NCI-H1417 treated with DMSO at 0.1 percent for 48 hours (cell line): ENCODE measurements around the gene PEA15.

Source experiments
- DNase-seq: peaks from one replicate; lab custom pipeline; 2025; lab: John Stamatoyannopoulos, UW

PEA15 gene, protein sequence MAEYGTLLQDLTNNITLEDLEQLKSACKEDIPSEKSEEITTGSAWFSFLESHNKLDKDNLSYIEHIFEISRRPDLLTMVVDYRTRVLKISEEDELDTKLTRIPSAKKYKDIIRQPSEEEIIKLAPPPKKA

DNA sequence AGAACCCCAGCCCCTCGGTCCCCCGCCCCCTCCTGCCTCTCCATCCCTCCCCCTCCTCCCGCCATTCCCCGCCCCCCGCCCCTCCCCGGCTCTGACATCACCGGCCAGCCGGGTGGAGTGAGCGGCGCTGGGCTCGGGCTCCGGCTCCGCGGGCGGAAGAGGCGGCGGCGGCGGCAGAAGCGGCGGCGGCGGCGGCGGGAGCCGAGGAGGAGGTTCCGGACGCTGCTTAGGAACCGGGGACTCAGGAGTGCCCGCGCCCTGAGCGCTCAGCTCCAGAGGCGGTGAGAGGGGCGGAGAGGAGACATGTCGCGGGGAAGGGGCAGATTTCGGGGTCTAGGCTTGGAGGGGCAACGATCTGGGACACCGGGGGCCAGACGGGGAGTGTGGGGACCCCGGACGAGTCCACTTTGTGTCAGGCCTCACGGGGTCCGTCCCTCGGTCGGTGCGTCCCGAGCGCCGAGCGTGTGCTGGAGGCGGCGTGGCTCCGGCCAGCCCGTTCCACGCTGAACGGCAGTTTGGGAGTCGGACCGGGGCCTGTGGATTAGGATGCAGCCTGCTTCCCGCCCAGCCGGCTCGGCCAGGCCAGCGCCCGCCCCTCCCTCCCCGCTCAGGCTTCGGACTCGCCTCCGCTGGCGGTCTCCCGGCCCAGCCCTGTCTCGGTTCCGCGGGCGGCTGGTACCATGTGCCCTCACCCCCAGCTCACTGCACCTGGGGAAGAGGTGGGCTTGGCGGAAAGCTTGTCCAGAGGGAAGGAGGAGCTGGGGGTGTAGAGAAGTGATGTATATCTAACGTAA, at the start of gene PEA15:
PEA15 (plus strand) TSS at position 143 of the 794 bp plus-strand sequence. CDS start 6,161 bp downstream, outside the sequence.
- DNase-seq: no peak

DNA sequence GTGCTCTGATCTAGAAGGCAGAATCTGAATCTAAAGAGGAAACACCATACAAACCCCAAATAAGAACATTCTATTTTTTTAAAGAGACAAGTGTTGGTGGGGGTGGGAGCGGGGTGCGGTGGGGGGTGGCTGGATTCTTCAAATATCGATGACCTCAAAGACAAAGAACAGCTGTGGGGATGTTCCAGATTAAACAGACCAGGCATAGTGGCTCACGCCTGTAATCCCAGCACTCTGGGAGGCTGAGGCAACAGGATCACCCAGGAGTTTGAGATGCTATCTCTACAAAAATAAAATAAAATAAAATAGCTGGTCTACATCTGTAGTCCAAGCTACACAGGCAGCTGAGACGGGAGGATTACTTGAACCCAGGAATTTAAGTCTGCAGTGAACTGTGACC, 48.8 kb upstream of the PEA15 start:
- no peak for DNase-seq

DNA sequence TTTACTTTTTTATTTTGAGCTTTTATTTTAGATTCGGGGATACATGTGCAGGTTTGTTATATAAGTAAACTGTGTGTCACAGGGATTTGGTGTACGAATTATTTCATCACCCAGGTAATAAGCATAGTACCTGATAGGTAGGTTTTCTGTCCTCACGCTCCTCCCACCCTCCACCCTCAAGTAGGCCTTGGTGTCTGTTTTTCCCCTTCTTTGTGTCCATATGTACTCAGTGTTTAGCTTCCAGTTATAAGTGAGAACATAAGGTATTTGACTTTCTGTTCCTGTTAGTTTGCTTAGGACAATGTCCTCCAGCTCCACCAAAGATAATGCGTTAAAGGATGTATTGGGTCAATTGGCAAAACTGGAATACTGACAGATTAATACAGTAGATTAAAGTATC, 48.0 kb upstream of the PEA15 start:
- DNase-seq: no peak

DNA sequence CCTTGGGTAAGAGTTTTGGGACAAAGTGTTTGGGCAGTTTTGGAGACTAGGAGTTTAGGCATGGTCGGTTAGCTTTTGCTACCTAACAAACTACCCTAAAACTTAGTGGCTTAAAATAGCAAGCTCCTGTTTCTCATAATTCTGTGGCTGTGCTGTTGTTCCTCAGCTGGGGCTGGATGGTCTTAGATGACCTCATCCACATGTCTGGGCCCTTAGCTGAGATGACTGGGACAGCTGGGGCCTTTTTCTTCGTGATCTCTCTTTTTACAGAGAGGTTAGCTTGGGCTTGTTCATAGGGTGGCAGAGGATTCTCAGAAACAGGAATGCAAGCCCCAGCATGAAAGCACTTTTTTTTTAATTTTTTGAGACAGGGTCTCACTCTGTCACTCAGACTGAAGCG, 47.2 kb upstream of the PEA15 start:
- no peak for DNase-seq

DNA sequence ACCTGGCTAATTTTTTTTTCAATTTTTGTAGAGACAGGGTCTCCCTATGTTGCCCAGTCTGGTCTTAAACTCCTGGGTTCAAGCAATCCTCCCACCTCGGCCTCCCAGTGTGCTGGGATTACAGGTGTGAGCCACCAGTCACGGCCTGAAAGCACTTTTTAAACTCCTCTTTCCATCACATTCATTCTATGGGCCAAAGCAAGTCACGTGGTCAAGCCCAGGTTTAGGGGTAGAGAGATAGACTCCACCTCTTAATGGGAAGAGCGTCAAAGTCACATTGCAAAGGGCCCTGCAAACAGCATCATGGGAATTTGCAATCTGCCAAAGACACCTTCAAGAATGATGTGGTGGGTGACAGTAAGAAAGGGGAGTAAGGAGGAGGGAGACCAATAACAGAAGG, 46.6 kb upstream of the PEA15 start:
- DNase-seq: no peak

DNA sequence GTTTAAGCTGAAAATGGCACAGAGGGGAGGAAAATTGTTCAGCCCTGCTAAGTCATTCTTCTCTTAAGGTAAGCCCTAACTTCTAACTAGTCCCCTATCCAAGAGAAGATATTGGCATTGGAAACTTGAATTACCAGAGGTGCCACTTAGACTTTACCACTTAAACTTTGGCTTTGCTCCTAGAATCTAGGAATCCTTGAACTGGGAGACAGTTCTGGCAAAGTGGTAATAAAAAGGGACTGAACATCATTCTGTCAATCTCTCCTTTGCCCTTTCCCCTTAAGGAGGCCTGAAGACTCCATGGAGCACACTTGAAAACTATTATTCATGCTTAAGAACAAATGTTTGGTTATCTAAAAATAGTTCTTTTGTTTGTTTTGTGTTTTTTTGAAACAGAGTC, 45.3 kb upstream of the PEA15 start:
- DNase-seq: no peak

DNA sequence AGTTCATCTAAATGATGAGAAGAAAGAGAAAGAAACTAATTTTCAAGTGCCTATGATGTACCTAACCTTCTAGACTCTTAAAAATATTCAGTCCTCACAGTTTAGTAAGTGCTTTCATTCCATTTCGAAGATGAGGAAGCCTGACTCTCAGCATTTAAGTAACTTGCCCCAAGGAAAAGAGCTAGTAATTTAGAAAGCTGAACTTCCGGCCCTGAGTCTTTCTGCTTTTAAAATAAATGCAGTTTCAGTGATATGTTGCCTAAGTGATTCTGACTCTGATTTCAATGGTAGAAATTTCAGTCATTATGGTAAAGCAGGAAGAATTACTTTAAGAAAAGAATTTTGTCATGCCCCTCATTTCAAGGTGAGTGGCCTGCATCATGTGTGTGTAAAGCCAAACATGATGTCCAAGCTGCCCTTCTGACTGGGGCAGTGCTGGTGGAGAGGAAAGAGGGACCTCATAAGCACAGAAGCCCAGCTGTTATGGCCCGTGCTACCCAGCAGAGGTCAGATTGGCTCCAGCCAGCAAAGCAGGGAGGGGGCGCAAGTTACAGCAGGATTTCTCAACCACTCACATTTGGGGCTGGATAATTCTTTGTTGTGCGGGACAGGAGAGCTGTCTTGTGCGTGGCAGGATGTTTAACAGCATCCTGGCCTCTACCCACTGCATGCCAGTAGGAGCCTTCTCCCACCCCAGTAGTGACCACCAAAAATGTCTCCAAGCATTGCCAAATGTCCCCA, 43.0 kb upstream of the PEA15 start:
- no peak for DNase-seq

DNA sequence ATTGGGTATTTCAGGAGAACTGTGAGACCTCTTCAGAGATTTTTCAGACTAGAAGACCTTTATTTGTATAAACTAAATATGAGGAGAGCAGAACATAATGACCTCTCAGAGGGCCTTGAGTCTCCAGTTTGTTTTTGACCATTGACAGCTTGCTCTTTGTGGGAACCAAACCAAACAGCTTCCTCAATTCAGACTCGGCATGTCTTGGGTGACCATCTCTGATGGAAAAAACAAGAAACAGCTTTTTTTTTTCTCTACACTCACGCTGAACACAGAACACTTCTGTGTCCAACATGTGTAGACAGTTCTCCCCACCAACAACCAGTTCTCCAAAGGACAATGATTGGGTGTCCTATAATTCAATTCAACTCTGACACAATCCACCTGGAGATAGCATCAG, 42.3 kb upstream of the PEA15 start:
- no peak for DNase-seq

DNA sequence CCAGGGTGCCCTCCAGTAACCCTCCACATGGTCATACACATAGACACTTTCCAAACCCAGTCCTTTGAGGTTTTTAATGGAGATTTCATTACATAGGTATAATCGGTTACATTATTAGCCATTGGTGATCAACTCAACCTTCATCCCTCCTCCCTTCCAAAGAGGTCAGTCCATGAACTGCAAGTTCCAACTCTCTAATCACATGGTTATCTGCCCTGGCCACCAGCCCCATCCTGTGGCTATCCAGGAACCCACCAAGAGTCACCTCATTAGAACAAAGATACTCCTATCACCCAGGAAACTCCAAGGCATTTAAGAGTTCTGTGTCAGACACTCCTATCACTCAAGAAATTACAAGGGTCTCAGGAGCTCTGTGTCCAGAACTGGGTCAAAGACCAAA, 41.6 kb upstream of the PEA15 start:
- no peak for DNase-seq

DNA sequence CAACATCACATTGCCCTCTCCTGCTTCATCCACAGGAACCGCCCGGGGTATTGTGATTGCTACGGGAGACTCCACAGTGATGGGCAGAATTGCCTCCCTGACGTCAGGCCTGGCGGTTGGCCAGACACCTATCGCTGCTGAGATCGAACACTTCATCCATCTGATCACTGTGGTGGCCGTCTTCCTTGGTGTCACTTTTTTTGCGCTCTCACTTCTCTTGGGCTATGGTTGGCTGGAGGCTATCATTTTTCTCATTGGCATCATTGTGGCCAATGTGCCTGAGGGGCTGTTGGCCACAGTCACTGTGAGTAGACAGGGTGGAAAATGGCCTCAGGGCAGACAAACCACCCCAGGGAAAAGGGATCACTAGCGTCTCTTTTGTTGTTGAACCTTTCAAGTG, 41.1 kb upstream of the PEA15 start:
- DNase-seq: no peak

DNA sequence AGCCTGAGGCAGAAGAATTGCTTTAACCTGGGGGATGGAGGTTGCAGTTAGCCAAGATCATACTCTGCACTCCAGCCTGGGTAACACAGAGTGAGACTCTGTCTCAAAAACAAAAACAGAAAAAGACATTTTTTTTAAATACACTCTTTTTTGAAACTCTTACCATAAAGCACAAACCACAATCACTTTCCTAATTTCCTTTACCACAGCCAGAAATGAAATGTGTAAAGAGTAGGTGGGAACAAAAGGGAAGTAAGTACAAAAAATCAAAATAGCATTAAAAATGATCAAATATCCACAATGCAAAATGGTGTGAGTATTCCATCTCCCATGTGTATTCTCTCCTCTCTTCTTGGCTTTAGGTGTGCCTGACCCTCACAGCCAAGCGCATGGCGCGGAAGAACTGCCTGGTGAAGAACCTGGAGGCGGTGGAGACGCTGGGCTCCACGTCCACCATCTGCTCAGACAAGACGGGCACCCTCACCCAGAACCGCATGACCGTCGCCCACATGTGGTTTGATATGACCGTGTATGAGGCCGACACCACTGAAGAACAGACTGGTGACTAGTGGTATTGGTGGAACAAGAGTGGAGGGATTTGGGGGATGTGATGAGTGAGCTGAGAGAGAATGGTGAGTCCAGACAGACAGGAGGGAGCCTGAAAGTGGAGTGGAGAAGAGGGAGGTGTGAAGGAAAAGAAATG, 38.9 kb upstream of the PEA15 start:
- no peak for DNase-seq

DNA sequence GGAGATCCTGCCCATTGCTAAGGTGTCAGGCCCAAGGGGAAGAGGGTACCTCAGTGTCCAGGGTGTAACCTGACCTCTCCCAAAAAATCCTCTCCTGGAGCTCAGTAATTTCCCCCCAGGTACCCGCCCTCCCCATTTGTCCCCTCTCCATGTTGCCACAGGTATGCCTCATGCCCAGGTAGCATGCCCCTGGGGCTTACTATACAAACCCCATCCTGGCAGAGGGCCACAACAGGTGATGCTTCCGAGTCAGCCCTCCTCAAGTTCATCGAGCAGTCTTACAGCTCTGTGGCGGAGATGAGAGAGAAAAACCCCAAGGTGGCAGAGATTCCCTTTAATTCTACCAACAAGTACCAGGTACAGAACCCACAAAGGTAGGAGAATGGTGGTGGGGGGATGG, 38.1 kb upstream of the PEA15 start:
- DNase-seq: no peak

DNA sequence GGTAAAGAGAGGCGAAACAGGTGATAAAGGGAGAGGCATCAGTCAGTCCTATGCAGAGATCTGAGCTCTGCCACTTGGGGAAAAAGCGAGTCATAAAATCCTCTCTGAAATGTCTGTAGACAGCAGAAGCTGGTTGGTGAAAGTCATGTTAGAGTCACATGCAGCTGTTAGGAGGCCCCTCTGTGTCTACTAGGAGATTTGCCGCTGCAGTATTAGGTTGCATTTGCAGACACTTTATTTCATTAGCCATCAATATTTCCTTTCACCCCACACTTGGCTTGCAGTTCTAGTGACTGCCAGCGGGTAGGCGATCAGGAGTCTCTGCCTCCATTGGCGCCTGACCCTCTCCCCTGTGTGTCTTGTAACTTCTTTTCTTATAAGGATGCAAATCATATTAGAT, 37.6 kb upstream of the PEA15 start:
- no peak for DNase-seq

DNA sequence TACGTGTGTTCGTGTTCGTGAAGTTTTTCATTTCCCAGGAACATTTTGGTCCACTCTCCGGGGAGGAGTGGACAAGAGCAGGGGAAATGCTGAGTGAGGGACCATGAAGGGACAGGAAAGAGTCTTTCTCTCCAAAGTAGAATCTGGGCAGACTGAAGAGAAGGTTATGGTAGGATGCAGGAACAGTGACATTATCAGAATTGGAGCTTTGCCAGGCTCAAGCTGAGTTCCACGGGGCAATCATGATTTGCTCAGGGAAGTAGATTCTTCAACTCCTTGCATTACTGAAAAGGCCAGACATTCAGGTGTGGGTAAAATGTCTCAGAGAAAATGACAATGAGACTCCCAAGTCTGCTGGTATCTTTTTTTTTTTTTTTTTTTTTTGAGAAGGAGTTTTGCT, 37.2 kb upstream of the PEA15 start:
- no peak for DNase-seq

DNA sequence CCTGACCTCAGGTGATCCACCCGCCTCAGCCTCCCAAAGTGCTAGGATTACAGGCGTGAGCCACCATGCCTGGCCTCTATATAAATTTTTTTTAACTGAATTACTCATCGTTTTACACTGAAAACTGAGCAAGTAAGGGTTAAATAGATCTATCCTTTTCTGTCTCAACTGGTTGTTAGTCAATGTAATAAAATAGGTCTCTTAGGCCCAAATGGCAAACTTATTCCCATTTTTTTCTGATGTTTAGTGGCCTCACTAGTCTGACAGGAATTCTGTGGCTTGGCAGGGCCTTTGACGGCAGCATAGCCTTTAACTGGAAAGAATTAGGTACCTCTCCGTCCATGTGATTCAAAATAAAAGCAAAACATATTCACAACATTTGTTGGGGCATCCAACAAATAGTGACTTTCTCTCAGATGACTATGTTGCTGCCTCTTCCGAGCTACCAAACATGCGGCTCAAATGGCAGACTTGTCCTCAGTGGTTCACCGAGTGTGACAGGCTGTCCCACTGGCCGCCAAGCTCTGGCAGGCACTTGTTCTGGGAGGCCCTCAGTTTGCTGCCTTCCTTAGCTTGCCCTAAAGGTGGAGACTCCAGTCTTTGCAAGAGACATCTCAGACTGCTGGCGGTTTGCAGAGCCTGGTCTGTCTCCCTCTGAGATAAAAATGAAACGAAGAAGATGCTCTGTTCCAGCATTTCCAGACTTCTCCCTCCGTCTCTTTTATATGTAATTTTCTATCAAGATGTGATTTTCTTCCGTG, 36.4 kb upstream of the PEA15 start:
- no peak for DNase-seq

DNA sequence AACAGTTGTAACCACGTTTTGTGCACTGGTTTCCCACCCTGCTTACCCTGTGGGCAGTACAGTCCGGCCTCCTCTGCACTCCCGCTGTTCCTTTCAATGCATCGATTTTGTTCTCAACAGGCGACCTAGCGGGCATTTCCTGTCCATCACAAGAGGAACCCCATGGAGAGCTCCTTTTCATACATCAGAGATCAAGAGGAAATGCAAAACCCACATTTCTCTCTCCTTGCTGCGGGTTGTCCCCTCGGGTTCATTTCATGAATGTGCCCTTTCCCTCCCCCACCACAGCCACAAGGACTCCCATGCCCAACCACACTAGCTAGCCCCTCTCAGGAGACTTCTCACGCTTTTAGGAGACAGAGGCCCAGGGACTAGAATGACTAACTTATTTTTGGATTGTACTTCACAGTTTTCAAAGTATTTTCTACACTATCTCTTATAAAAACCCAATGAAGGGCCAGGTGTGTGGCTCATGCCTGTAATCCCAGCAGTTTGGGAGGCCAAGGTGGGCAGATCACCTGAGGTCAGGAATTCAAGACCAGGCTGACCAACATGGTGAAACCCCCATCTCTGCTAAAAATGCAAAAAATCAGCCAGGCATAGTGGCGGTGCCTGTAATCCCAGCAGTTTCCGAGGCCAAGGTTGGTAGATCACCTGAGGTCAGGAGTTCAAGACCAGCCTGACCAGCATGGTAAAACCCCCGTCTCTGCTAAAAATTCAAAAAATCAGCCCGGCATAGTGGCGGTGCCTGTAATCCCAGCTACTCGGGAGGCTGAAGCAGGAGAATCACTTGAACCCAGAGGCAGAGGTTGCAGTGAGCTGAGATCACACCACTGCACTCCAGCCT, 35.4 kb upstream of the PEA15 start:
- peak; percentile 80 for DNase-seq

DNA sequence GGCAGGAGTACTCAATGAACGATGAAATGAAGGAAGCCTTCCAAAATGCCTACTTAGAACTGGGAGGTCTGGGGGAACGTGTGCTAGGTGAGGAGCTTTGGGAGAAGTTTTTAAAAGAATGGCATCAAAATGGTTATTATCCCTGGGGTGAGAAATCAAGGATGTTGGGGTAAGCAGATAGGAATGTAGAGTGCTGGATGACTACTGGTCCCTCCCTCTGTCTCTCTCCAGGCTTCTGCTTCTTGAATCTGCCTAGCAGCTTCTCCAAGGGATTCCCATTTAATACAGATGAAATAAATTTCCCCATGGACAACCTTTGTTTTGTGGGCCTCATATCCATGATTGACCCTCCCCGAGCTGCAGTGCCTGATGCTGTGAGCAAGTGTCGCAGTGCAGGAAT, 33.8 kb upstream of the PEA15 start:
- DNase-seq: no peak

DNA sequence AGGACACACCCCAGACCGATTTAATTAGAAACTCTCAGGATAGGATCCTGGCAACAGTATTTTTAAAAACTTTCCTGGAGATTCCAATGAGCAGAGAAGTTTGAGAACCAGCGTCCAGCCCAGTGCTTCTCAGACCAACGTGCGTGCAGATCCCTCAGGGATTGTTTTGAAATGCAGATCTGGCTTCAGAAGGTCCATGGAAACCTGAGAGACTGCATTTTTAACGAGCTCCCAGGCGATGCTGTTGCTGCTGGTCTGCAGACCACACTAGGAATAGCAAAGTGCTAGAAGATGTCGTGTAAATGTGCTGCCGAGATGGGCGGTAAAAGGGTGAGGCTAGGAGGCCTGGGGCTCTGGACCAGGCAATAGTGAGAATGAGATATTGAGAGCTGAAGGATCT, 33.2 kb upstream of the PEA15 start:
- no peak for DNase-seq

DNA sequence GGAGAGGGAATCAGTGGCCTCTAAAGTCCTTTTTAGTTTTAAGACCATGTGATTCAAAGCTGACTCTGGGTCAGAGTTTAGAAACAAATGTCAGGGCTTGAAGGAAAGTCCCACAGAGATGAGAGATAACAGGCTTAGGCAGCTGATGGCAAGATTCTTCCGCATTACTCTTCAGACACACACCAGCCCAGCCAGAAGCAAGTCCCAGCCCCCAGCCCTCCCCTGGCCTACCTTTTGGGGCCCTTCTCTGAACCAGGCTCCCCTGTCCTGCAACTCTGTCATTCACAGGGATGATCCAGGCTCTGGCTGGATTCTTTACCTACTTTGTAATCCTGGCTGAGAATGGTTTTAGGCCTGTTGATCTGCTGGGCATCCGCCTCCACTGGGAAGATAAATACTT, 28.0 kb upstream of the PEA15 start:
- DNase-seq: no peak

DNA sequence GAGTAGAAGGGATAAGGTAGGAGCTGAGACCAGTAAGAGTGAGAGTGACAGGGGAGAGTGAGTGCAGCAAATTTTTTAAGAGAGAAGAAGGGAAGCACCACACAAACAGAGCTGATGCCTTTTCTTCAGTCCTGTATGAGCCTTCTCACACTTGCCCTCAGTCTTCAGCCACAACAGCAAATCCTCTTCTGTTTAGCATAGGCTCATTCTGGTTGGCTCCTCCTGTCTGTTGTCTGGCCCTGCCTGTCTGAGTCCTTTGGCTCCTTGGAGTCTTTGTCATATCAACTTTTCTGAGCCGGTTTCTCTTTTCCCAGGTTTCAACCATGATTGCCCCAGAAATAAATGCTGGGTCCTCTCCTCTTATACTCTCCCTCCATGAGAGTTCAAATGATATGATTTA, 27.5 kb upstream of the PEA15 start:
- DNase-seq: no peak

DNA sequence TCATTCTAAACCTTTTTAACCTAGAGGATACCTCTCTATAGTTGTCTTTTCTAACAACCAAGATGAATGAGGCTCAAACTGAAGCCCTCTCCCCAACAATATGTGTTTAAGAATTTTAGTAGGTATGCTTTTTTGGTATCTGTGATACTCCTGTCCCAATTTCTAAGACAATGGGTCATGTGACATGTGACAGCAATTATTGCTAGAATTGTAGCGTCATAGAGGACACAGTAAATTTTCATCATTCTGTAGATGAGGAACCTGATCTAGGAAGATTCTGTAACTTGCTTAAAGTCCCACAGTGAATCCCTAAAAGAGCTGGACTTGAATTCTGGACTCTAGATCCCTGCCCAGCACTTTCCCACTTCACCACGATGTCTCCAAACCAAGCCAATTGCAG, 26.5 kb upstream of the PEA15 start:
- DNase-seq: no peak
